A549 treated with AZD9567 at 1 μM for 4 hours (cell line): Measurements from ENCODE around the gene PICK1. TPM values are rescaled to one million over a fixed set of nuclear protein-coding genes. Genes with fewer than 3 reads are reported as not detected.

ENCODE experiments used
- total RNA-seq: library from RNA; stranded (reverse); fragments of 200-300 nt; extraction: Qiagen RNA extraction; gene quantifications from 5 replicates; pipeline ENCODE4 v1.2.3, GENCODE V29; 2022; ENCODE audit not compliant: insufficient read depth

Gene PICK1
- total RNA-seq = 10.1 to 14.1 TPM (median 11.3 TPM) in 5 replicates

DNA sequence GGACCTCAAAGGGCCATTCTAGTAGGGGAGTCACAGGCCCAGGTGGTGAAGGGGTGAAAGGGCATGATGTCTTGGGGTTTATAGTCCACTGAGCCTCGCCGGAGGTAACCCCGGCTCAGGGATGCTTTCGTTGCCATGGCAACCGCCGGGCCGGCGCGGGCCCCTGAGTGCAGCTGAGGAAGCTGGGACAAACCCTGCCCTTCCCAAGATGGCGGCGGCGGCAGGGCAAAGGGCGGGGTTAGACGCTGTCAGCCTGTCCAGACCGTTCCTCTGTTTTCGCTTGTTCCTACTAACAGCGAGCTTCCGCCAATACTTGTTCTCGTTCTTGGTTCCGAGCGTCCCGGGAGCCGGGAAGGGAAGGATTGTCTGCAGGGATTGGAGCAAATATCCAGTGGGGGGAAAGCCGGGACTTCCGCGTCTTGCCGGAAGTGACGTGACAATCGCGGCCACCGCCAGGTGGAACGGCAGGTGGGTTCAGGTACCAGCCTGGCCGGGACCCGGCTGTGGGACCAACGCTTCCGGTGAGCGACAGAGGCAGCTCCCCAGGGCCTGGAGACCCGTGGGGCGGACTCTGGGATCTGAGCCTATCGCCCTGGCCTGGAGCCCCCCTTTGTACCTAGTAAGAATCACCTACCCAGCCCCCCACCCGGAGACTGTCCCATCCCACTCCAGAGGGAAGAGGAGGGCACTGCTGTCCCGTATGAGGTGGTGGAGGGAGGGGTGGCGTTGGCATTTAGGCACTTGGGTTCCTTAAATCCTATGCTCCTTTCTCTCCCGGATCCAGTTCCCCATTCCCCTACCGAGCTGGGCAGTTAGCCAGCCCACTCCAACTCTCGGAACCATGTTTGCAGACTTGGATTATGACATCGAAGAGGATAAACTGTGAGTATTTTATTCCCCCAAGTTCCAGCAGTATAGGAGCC lies at the start of gene PICK1:
PICK1 (plus strand) TSS at position 436 of the 923 bp plus-strand sequence; CDS start at position 842, 406 bp downstream.

DNA sequence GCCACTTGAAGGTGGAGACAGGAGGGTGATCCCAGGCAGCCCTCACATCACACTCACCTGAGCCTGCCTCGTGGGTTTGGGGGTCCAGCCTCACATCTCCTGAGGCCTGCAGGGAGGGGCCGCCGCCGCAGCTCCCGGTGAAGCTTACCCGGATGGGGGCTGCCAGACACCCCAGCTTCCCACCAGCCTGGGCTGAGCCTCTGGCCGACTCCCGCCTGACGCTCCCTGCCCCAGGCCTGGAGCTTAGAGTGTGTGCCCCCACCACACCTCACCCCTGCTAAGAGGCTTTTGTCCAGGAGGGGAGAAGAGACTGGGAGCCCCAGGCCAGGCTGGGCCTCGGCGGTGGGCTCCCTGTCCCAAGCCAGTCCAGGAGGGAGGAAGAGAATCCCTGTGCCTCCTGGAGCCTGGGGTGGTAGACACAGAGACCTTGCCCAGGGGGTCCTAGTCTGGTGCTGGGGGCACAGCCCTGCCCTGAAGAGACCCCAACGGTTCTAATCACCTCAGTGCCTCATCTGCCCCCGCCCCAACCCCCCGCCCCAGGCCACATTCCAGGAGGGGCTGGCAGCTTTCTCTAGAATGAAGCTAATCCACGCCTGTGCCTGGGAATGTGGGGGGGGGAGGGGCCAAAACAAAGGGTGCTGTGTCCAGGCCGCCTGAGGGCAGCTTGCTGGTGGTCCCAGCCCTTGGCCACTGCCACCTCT lies 26.9 kb downstream of the PICK1 start, which contains the start of gene SLC16A8:
SLC16A8 (minus strand) TSS at position 254 of the 701 bp plus-strand sequence. CDS start 1,311 bp downstream, outside the sequence.

DNA sequence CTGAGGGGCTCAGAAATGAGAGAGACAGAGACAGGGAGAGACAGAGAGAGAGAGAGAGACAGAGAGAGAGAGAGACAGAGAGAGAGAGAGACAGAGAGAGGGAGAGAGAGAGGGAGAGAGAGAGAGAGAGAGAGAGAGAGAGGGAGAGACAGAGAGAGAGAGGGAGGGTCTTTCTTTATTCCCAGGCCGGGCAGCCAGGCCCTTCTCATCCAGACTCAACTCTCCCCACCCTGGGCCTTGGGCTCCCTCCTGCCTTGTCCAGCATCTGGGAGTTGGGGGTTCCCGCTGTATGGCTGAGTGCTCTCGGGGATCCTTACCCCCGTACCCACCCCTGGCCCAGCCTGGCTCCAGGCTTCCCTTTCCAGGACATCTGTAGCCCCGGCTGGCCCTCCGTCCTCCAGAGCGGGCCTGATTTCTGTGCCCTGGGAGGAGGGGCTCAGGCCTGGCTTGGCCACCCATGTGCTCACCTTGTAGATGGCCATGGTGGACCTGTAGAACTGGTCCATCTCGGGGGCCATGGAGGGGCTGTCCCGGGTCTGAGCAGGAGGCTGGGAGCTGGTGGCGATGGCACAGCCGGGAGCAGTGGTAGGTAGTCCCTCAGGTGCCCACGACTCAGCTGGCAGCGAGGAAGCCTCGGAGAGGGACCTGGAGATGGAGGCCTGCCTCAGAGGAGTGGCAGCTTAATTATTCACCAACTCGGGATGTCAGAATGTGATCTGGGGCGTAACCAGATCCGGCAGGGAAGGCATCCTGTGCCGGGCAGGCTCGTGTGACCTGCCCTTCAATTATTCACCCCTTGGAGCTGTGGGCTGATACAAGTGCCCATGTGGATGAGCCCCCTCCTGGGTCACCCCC lies 53.0 kb downstream of the PICK1 start, which contains the start of gene BAIAP2L2:
BAIAP2L2 (minus strand) TSS at position 677 of the 855 bp plus-strand sequence; CDS start at position 518, 159 bp downstream.

Other genes starting within 250 kb of the PICK1 start
- gene GCAT, start 249.5 kb upstream of the PICK1 start, total RNA-seq = 1.9 to 4.7 TPM (median 3.4 TPM) in 5 replicates
- gene GALR3, start 234.0 kb upstream of the PICK1 start, total RNA-seq = not detected in 5 replicates
- 21.1 to 24.9 TPM (median 23.3 TPM) in 5 replicates for gene ANKRD54, start 213.1 kb upstream of the PICK1 start, total RNA-seq
- gene EIF3L, start 208.0 kb upstream of the PICK1 start, total RNA-seq = 259 to 328 TPM (median 285 TPM) in 5 replicates
- gene MICALL1, start 151.1 kb upstream of the PICK1 start, total RNA-seq = 15.2 to 18.2 TPM (median 17.6 TPM) in 5 replicates
- 0.22 to 0.37 TPM (median 0.28 TPM) in 4 of 5 replicates, not detected in the other for gene C22orf23, start 103.8 kb upstream of the PICK1 start, total RNA-seq
- gene POLR2F, start 103.7 kb upstream of the PICK1 start, total RNA-seq = 88.8 to 143 TPM (median 140 TPM) in 5 replicates
- not detected in 5 replicates for gene SOX10, start 72.8 kb upstream of the PICK1 start, total RNA-seq
- not detected in 5 replicates for gene SLC16A8, start 26.8 kb downstream of the PICK1 start, total RNA-seq
- 2.6 to 6.9 TPM (median 6.2 TPM) in 5 replicates for gene BAIAP2L2, start 53.3 kb downstream of the PICK1 start, total RNA-seq
- gene PLA2G6, start 124.4 kb downstream of the PICK1 start, total RNA-seq = 3.2 to 5.0 TPM (median 3.7 TPM) in 4 of 5 replicates, not detected in the other
- 17.8 to 25.2 TPM (median 19.2 TPM) in 5 replicates for gene MAFF, start 144.6 kb downstream of the PICK1 start, total RNA-seq
- 39.3 to 54.9 TPM (median 51.4 TPM) in 5 replicates for gene TMEM184B, start 215.6 kb downstream of the PICK1 start, total RNA-seq